HG02884 (cell line): ENCODE results near the gene MAST2.
"Not testable (repeated sequence)": the region's sequence is repeated elsewhere in the genome, so short reads cannot be mapped to it uniquely, and the experiment has no call there.

Experiments used
- ATAC-seq: cut with Tn5 transposase; IDR thresholded peaks from one replicate; pipeline ENCODE4 v1.9.1; 2021; ENCODE audit warnings: mild to moderate bottlenecking, moderate library complexity; ENCODE audit not compliant: unreplicated experiment

The MAST2 gene

GRCh38 chr1:45930258-45931150, 127.1 kb downstream of the MAST2 start:
- no peak for ATAC-seq

- ATAC-seq, result not testable (repeated sequence)
Measured at GRCh38 chr1:45932205-45932604, 128.8 kb downstream of the MAST2 start.

- ATAC-seq, result no peak
Measured at GRCh38 chr1:45934947-45935346, 131.5 kb downstream of the MAST2 start.

- ATAC-seq, result no peak
Measured at GRCh38 chr1:45938029-45938428, 134.6 kb downstream of the MAST2 start.

GRCh38 chr1:45942411-45942810, 139.0 kb downstream of the MAST2 start:
- ATAC-seq, result no peak

GRCh38 chr1:45943185-45943584, 139.8 kb downstream of the MAST2 start:
- no peak for ATAC-seq

GRCh38 chr1:45945426-45945825, 142.0 kb downstream of the MAST2 start:
- no peak for ATAC-seq

GRCh38 chr1:45949462-45949861, 146.1 kb downstream of the MAST2 start:
- not testable (repeated sequence) for ATAC-seq

- ATAC-seq, result no peak
Measured at GRCh38 chr1:45952072-45952471, 148.7 kb downstream of the MAST2 start.

- ATAC-seq, result no peak
Measured at GRCh38 chr1:45953934-45954847, 150.8 kb downstream of the MAST2 start.

- ATAC-seq, result no peak
Measured at GRCh38 chr1:45957684-45958083, 154.3 kb downstream of the MAST2 start.

GRCh38 chr1:45958317-45958716, 154.9 kb downstream of the MAST2 start:
- no peak for ATAC-seq

GRCh38 chr1:45960930-45961715, 157.7 kb downstream of the MAST2 start:
- no peak for ATAC-seq

GRCh38 chr1:45961936-45962335, 158.5 kb downstream of the MAST2 start:
- ATAC-seq, result not testable (repeated sequence)

- ATAC-seq, result no peak
Measured at GRCh38 chr1:45968941-45969666, 165.7 kb downstream of the MAST2 start.

- no peak for ATAC-seq
Measured at GRCh38 chr1:45969866-45970265, 166.5 kb downstream of the MAST2 start.

GRCh38 chr1:45971335-45971734, 167.9 kb downstream of the MAST2 start:
- ATAC-seq, result no peak

- no peak for ATAC-seq
Measured at GRCh38 chr1:45971922-45972531, 168.6 kb downstream of the MAST2 start.

GRCh38 chr1:45972621-45973020, 169.2 kb downstream of the MAST2 start:
- no peak for ATAC-seq

- no peak for ATAC-seq
Measured at GRCh38 chr1:45973121-45973520, 169.7 kb downstream of the MAST2 start.
